ENCODE data around the gene BRAT1. TPM values are rescaled to one million over a fixed set of nuclear protein-coding genes. Genes with fewer than 3 reads are reported as not detected.

Gene BRAT1
- total and polyA plus RNA-seq, 2 experiments from 2014 or later = 19.2 to 45.0 TPM

GRCh38 chr7:2559283-2559950, 4.1 kb upstream of the BRAT1 start:
- no peak for TF ChIP-seq EZH2phosphoT487 (IDR thresholded peaks at IDR 0.05; ENCODE audit: low read depth, severe bottlenecking, unreplicated experiment)
- TF ChIP-seq CTCF (IDR thresholded peaks at IDR 0.05; ENCODE audit: poor library complexity) = no peak
- TF ChIP-seq EZH2 (IDR thresholded peaks at IDR 0.05; ENCODE audit: borderline replicate concordance) = no peak
- Histone ChIP-seq H3K27me3 (no peaks in the 10 kb centered on the region), H3K27ac (peak overlapping the region; percentile 84), H3K79me2 (peaks cover 53% of the 10 kb centered on the region), H2AFZ (peak overlapping the region; percentile 58), H3K4me3 (peak overlapping the region; percentile 68), H3K9me3 (ENCODE audit: low read depth) (no peaks in the 10 kb centered on the region), H3K4me1 (ENCODE audit: insufficient read depth) (peaks cover 9% of the 10 kb centered on the region), H3K36me3 (replicated peaks; ENCODE audit: insufficient read depth, low read depth) (no peaks in the 10 kb centered on the region), H4K20me1 (ENCODE audit: insufficient read depth, poor library complexity, severe bottlenecking) (no peaks in the 10 kb centered on the region), H3K9me2 (replicated peaks; ENCODE audit: insufficient read depth) (no peaks in the 10 kb centered on the region), H3K4me2 (peak overlapping the region; percentile 95)
- 6% methylated on average over 50 of the region's 53 CpGs for WGBS (ENCODE audit: low lambda C conversion rate, missing lambda C conversion rate)
- DNase-seq (ENCODE audit: low spot score) = peak; percentile 65

- H3K79me2 ChIP-seq = peaks cover 53% of the 10 kb centered on the region
- no peaks in the 10 kb centered on the region for H3K27me3 ChIP-seq
- H3K4me2 ChIP-seq = peak within 1 kb of the TSS; percentile 95
- no peaks in the 10 kb centered on the region for H3K36me3 ChIP-seq (replicated peaks; ENCODE audit: insufficient read depth, low read depth)
- H3K27ac ChIP-seq = peak within 1 kb of the TSS; percentile 84
- peak within 1 kb of the TSS; percentile 58 for H2AFZ ChIP-seq
- no peaks in the 10 kb centered on the region for H4K20me1 ChIP-seq (ENCODE audit: insufficient read depth, poor library complexity, severe bottlenecking)
- H3K9me2 ChIP-seq (replicated peaks; ENCODE audit: insufficient read depth) = no peaks in the 10 kb centered on the region
- peaks cover 16% of the 10 kb centered on the region for H3K4me1 ChIP-seq (ENCODE audit: insufficient read depth)
- WGBS (ENCODE audit: low lambda C conversion rate, missing lambda C conversion rate) = 4% methylated on average over 65 of the region's 66 CpGs
- peak within 1 kb of the TSS; percentile 68 for H3K4me3 ChIP-seq
- DNase-seq (ENCODE audit: low spot score) = peak; percentile 96
- no peaks in the 10 kb centered on the region for H3K9me3 ChIP-seq (ENCODE audit: low read depth)
- TF ChIP-seq EZH2phosphoT487 (IDR thresholded peaks at IDR 0.05; ENCODE audit: low read depth, severe bottlenecking, unreplicated experiment) (no peak), EZH2 (IDR thresholded peaks at IDR 0.05; ENCODE audit: borderline replicate concordance) (no peak), CTCF (IDR thresholded peaks at IDR 0.05; ENCODE audit: poor library complexity) (no peak)
Observed at GRCh38 chr7:2558629-2559282, 3.4 kb upstream of the BRAT1 start, which contains the start of gene IQCE. Gene IQCE (plus strand): TSS chr7:2558979. CDS start chr7:2559182, 203 bp downstream.

- Histone ChIP-seq H2AFZ (peak overlapping the region; percentile 93), H3K27ac (no peak overlapping the region), H3K9me2 (replicated peaks; ENCODE audit: insufficient read depth) (no peaks in the 10 kb centered on the region), H3K4me1 (ENCODE audit: insufficient read depth) (peaks cover 8% of the 10 kb centered on the region), H3K36me3 (replicated peaks; ENCODE audit: insufficient read depth, low read depth) (no peaks in the 10 kb centered on the region), H3K27me3 (no peaks in the 10 kb centered on the region), H3K4me2 (peak overlapping the region; percentile 97), H3K79me2 (peaks cover 40% of the 10 kb centered on the region), H3K9me3 (ENCODE audit: low read depth) (no peaks in the 10 kb centered on the region), H4K20me1 (ENCODE audit: insufficient read depth, poor library complexity, severe bottlenecking) (peaks cover 6% of the 10 kb centered on the region), H3K4me3 (peak overlapping the region; percentile 85)
- no peak for DNase-seq (ENCODE audit: low spot score)
- WGBS (ENCODE audit: low lambda C conversion rate, missing lambda C conversion rate) = 18% methylated on average over 11 of the region's 12 CpGs
- TF ChIP-seq EZH2 (IDR thresholded peaks at IDR 0.05; ENCODE audit: borderline replicate concordance) (no peak), CTCF (IDR thresholded peaks at IDR 0.05; ENCODE audit: poor library complexity) (no peak), EZH2phosphoT487 (IDR thresholded peaks at IDR 0.05; ENCODE audit: low read depth, severe bottlenecking, unreplicated experiment) (no peak)
Observed at GRCh38 chr7:2554661-2555111, 638 bp downstream of the BRAT1 start.

Measured in hepatocyte (in vitro differentiated cells).